HepG2 (cell line): ENCODE data around the gene IL1A. TPM values are rescaled to one million over a fixed set of nuclear protein-coding genes. Genes with fewer than 3 reads are reported as not detected.

Source experiments
- AHDC1 ChIP-seq: sonication (generic); formaldehyde crosslinking; IDR thresholded peaks from 2 replicates; pipeline ENCODE4 v1.5.1; 2020; ENCODE audit warnings: mild to moderate bottlenecking, missing genetic modification reagents, borderline replicate concordance
- ESRRA ChIP-seq: sonication (generic); formaldehyde crosslinking; IDR thresholded peaks from 2 replicates; pipeline ENCODE4 v1.5.1; 2020; ENCODE audit warnings: mild to moderate bottlenecking, low read depth, missing genetic modification reagents
- FLYWCH1 ChIP-seq: sonication (generic); formaldehyde crosslinking; IDR thresholded peaks from 2 replicates; pipeline ENCODE4 v1.8.1; 2023; ENCODE audit warnings: mild to moderate bottlenecking, missing genetic modification reagents
- HMG20B ChIP-seq: conservative IDR thresholded peaks from 2 replicates; pipeline ENCODE4 v1.6.1; 2016; ENCODE audit warnings: missing genetic modification reagents, missing compliant biosample characterization
- KAT7 ChIP-seq: IDR thresholded peaks from 2 replicates; pipeline ENCODE4 v1.6.1; 2018; ENCODE audit warnings: borderline replicate concordance, missing compliant biosample characterization
- NBN ChIP-seq: fragments of 450-650 bp; conservative IDR thresholded peaks from 2 replicates; pipeline ENCODE4 v1.6.1; 2017
- SIN3B ChIP-seq: fragments of 150-350 bp; IDR thresholded peaks from 2 replicates; pipeline ENCODE4 v1.6.1; 2014; ENCODE audit warnings: low read length
- SMAD1 ChIP-seq: sonication (generic); formaldehyde crosslinking; IDR thresholded peaks from 2 replicates; pipeline ENCODE4 v1.4.0; 2020; ENCODE audit warnings: missing genetic modification reagents, low read depth, mild to moderate bottlenecking, borderline replicate concordance
- SPEN ChIP-seq: sonication (generic); formaldehyde crosslinking; IDR thresholded peaks from 2 replicates; pipeline ENCODE4 v1.5.1; 2020; ENCODE audit warnings: low read depth, mild to moderate bottlenecking, missing genetic modification reagents
- ZBTB20 ChIP-seq: sonication (generic); formaldehyde crosslinking; IDR thresholded peaks from 2 replicates; pipeline ENCODE4 v1.8.1; 2023; ENCODE audit warnings: missing genetic modification reagents, low read depth, mild to moderate bottlenecking, borderline replicate concordance
- ZFP36L2 ChIP-seq: sonication (generic); formaldehyde crosslinking; IDR thresholded peaks from 2 replicates; pipeline ENCODE4 v1.4.0; 2020; ENCODE audit warnings: missing genetic modification reagents
- ZHX2 ChIP-seq, 2 experiments: sonication (generic) in 1 of 2; formaldehyde crosslinking in 1 of 2; IDR thresholded peaks; 2 replicates each; pipeline versions ENCODE4 v1.6.1 to v1.9.0; 2014 to 2022; ENCODE audit warnings: antibody characterized with exemption in 1 of 2, borderline replicate concordance in 1 of 2, inconsistent platforms in 1 of 2, low read depth in 1 of 2, missing genetic modification reagents in 1 of 2
- ZNF180 ChIP-seq: sonication (generic); formaldehyde crosslinking; IDR thresholded peaks from 2 replicates; pipeline ENCODE4 v1.4.0; 2020; ENCODE audit warnings: low read depth, missing genetic modification reagents, borderline replicate concordance
- ZNF546 ChIP-seq: sonication (generic); formaldehyde crosslinking; conservative IDR thresholded peaks from 2 replicates; pipeline ENCODE4 v1.8.1; 2023; ENCODE audit warnings: mild to moderate bottlenecking, missing genetic modification reagents
- ZNF747 ChIP-seq: sonication (generic); formaldehyde crosslinking; IDR thresholded peaks from 2 replicates; pipeline ENCODE4 v1.8.1; 2023; ENCODE audit warnings: missing genetic modification reagents, mild to moderate bottlenecking, borderline replicate concordance
- polyA plus RNA-seq, 8 experiments: library from polyadenylated mRNA; depleted of rRNA in 3 of 8; stranded (reverse) in 7 of 8; unstranded in 1 of 8; fragments of >200 nt; fragmentation: Illumina TruSeq in 4 of 8; extraction: Trizol in 4 of 8; gene quantifications; 2 replicates each; pipeline versions ENCODE4 v1.2.1 to v1.2.3, GENCODE V29; 2011 to 2016; ENCODE audit warnings: low read depth in 4 of 8, missing spikeins in 1 of 8, mixed read lengths in 1 of 8; ENCODE audit not compliant: insufficient read depth in 1 of 8
- total RNA-seq, 5 experiments: library from RNA; depleted of rRNA; stranded (reverse); fragments of >200 nt; fragmentation: Illumina TruSeq; extraction: Trizol; gene quantifications; 2 replicates each; pipeline ENCODE4 v1.2.3, GENCODE V29; 2016; ENCODE audit warnings: low read depth in 1 of 5

Gene IL1A
- total and polyA plus RNA-seq, 2 of the 13 experiments (the other 11 are each of a cell fraction or from before 2014, with no cell fraction given): not detected

GRCh38 chr2:112764071-112765044 lies 19.9 kb downstream of the IL1A start, which contains the start of gene CKAP2L (continued):
- TF ChIP-seq AHDC1 (CRISPR knock-in tag): no peak
- TF ChIP-seq ESRRA (CRISPR knock-in tag): no peak
- TF ChIP-seq ZFP36L2 (CRISPR knock-in tag): no peak
- peak; percentile 81; the same call in 1 of the 2 replicates for TF ChIP-seq SMAD1 (CRISPR knock-in tag)
- TF ChIP-seq ZNF747 (CRISPR knock-in tag): 0 out of 2 replicates have a peak, but pooled peaks have one; percentile 67
- TF ChIP-seq ZBTB20 (CRISPR knock-in tag): peak; percentile 75; the same call in 1 of the 2 replicates
- peak; percentile 60; the same call in 1 of the 2 replicates for TF ChIP-seq ZHX2 (IDR thresholded peaks at IDR 0.05; ENCODE audit: low read depth)
- TF ChIP-seq ZHX2 (CRISPR knock-in tag; IDR thresholded peaks at IDR 0.05; ENCODE audit: borderline replicate concordance): no peak
- TF ChIP-seq SIN3B: peak; percentile 96
- TF ChIP-seq ZNF180: no peak
- 0 out of 2 replicates have a peak, but pooled peaks have one; percentile 4 for TF ChIP-seq HMG20B
- no peak for TF ChIP-seq NBN
- peak; percentile 87 for TF ChIP-seq SPEN
- TF ChIP-seq KAT7 (CRISPR knock-in tag): peak; percentile 85; the same call in 1 of the 2 replicates
- TF ChIP-seq FLYWCH1 (CRISPR knock-in tag): peak; percentile 86; the same call in 1 of the 2 replicates
- TF ChIP-seq ZNF546 (CRISPR knock-in tag): peak; percentile 85
